Activated CD4-positive, alpha-beta memory T cell treated with anti-CD3 and anti-CD28 coated beads for 36 hours (primary cell): ENCODE measurements around the gene H1-8. TPM values are rescaled to one million over a fixed set of nuclear protein-coding genes. Genes with fewer than 3 reads are reported as not detected.
A peak's percentile ranks its signal among the peaks of the same experiment; 100 is the strongest.

Experiments used
- CTCF ChIA-PET: fragments of 350-600 bp; sonication (Branson Sonifier 250); formaldehyde crosslinking; loops from one replicate; lab custom pipeline; 2021; ENCODE audit warnings: antibody characterized with exemption, inconsistent platforms; lab: Charles Lee
- POLR2A ChIA-PET: fragments of 350-600 bp; sonication (Branson Sonifier 250); formaldehyde crosslinking; loops from one replicate; lab custom pipeline; 2021; ENCODE audit warnings: antibody characterized with exemption; lab: Charles Lee
- DNase-seq: peaks from one replicate; pipeline ENCODE4 v3.0.0-alpha.2; 2020
- H3K27ac Mint-ChIP-seq: one replicate; pipeline ENCODE4 v1.8.0; 2021; ENCODE audit warnings: mixed read lengths
- H3K27me3 Mint-ChIP-seq: one replicate; pipeline ENCODE4 v1.8.0; 2021; ENCODE audit warnings: mixed read lengths
- H3K36me3 Mint-ChIP-seq: one replicate; pipeline ENCODE4 v1.8.0; 2021; ENCODE audit warnings: mixed read lengths
- H3K4me1 Mint-ChIP-seq: one replicate; pipeline ENCODE4 v1.8.0; 2021; ENCODE audit warnings: low read depth, mixed read lengths
- H3K4me3 Mint-ChIP-seq: one replicate; pipeline ENCODE4 v1.8.0; 2021; ENCODE audit warnings: mild to moderate bottlenecking, mixed read lengths
- H3K9me3 Mint-ChIP-seq: one replicate; pipeline ENCODE4 v1.8.0; 2021; ENCODE audit warnings: mixed read lengths
- intact Hi-C: fragments of 100-400 bp; cut with micrococcal nuclease; formaldehyde crosslinking; loops from one replicate; pipeline ENCODE4 v1.15.1; 2023
- total RNA-seq, 2 experiments: library from RNA; stranded (reverse); gene quantifications; one replicate each; pipeline ENCODE4 v1.2.3, GENCODE V29; 2021

H1-8 gene
- total RNA-seq, 2 experiments from 2014 or later = not detected

GRCh38 chr3:129572603-129573002, 29.6 kb downstream of the H1-8 start:
- no peaks in the 10 kb centered on the region for H3K36me3 Mint-ChIP-seq
- CTCF ChIA-PET = no interaction called here
- intact Hi-C loops = no loop called here
- peaks cover 18% of the 10 kb centered on the region for H3K4me1 Mint-ChIP-seq
- H3K27me3 Mint-ChIP-seq = no peaks in the 10 kb centered on the region
- no peak overlapping the region for H3K27ac Mint-ChIP-seq
- POLR2A ChIA-PET = no interaction called here
- no peak for DNase-seq
- no peak overlapping the region for H3K4me3 Mint-ChIP-seq
- H3K9me3 Mint-ChIP-seq = no peaks in the 10 kb centered on the region

- Mint-ChIP-seq H3K9me3 (no peaks in the 10 kb centered on the region), H3K4me1 (peaks cover 23% of the 10 kb centered on the region), H3K36me3 (no peaks in the 10 kb centered on the region), H3K4me3 (no peak overlapping the region), H3K27ac (no peak overlapping the region), H3K27me3 (no peaks in the 10 kb centered on the region)
- intact Hi-C loops = no loop called here
- no peak for DNase-seq
- POLR2A ChIA-PET = no interaction called here
- CTCF ChIA-PET = no interaction called here
Measured at GRCh38 chr3:129573493-129573892, 30.5 kb downstream of the H1-8 start.

DNA sequence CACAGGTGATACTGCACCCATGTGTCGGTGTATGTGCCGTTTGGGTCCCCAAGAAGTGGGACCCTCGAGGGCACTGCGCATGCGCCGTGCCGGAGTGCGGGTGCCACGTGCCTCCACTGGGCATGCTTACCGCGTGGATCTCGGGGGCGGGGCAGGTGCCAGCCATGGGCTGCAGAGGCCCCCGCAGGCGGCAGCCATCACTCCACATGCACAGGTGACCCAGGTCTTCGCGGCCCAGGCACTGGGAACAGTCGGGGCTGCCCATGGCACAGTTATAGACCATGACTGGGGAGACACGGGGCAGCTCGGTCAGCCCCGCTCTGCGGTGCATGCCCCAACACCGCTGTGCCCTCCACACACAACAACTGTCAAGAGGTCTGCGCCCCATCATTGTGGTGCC, 31.2 kb downstream of the H1-8 start:
- DNase-seq = no peak
- no peaks in the 10 kb centered on the region for H3K27me3 Mint-ChIP-seq
- no peaks in the 10 kb centered on the region for H3K36me3 Mint-ChIP-seq
- CTCF ChIA-PET = no interaction called here
- no peak overlapping the region for H3K4me3 Mint-ChIP-seq
- no peaks in the 10 kb centered on the region for H3K9me3 Mint-ChIP-seq
- POLR2A ChIA-PET = no interaction called here
- intact Hi-C loops = no loop called here
- no peak overlapping the region for H3K27ac Mint-ChIP-seq
- H3K4me1 Mint-ChIP-seq = peaks cover 23% of the 10 kb centered on the region

GRCh38 chr3:129575233-129575996, 32.4 kb downstream of the H1-8 start:
- Mint-ChIP-seq H3K27ac (no peak overlapping the region), H3K4me3 (no peak overlapping the region), H3K4me1 (peaks cover 23% of the 10 kb centered on the region), H3K27me3 (no peaks in the 10 kb centered on the region), H3K36me3 (no peaks in the 10 kb centered on the region), H3K9me3 (no peaks in the 10 kb centered on the region)
- CTCF ChIA-PET = no interaction called here
- POLR2A ChIA-PET = no interaction called here
- DNase-seq = no peak
- intact Hi-C loops = no loop called here

GRCh38 chr3:129575997-129576384, 33.0 kb downstream of the H1-8 start:
- Mint-ChIP-seq H3K36me3 (no peaks in the 10 kb centered on the region), H3K27me3 (no peaks in the 10 kb centered on the region), H3K9me3 (no peaks in the 10 kb centered on the region), H3K4me3 (no peak overlapping the region), H3K4me1 (peaks cover 23% of the 10 kb centered on the region), H3K27ac (no peak overlapping the region)
- ChIA-PET CTCF (no interaction called here), POLR2A (no interaction called here)
- intact Hi-C loops = loop anchor here (2.0 kb wide), 1 partner anchor 19 kb away; no protein-coding TSS in a partner anchor
- DNase-seq = no peak

GRCh38 chr3:129576514-129577352, 33.8 kb downstream of the H1-8 start:
- Mint-ChIP-seq H3K4me1 (peaks cover 23% of the 10 kb centered on the region), H3K4me3 (peak overlapping the region; percentile 3), H3K27me3 (no peaks in the 10 kb centered on the region), H3K27ac (peak overlapping the region; percentile 74), H3K9me3 (no peaks in the 10 kb centered on the region), H3K36me3 (no peaks in the 10 kb centered on the region)
- ChIA-PET CTCF (interaction anchor here (1.0 to 1.4 kb wide), 2 partner anchors 73 to 86 kb away, joined by 3 to 5 read pairs; no protein-coding TSS in a partner anchor), POLR2A (interaction anchor here (1.0 kb wide), 1 partner anchor 51 kb away, joined by 3 read pairs; no protein-coding TSS in a partner anchor)
- peak; percentile 72 for DNase-seq
- intact Hi-C loops = loop anchor here (2.0 kb wide), 1 partner anchor 18 kb away; no protein-coding TSS in a partner anchor

- H3K36me3 Mint-ChIP-seq = no peaks in the 10 kb centered on the region
- H3K9me3 Mint-ChIP-seq = no peaks in the 10 kb centered on the region
- no peak overlapping the region for H3K4me3 Mint-ChIP-seq
- no peaks in the 10 kb centered on the region for H3K27me3 Mint-ChIP-seq
- ChIA-PET POLR2A (interaction anchor here (1.0 kb wide), 1 partner anchor 50 kb away, joined by 3 read pairs; no protein-coding TSS in a partner anchor), CTCF (interaction anchor here (1.0 to 1.4 kb wide), 2 partner anchors 72 to 87 kb away, joined by 3 to 5 read pairs; no protein-coding TSS in a partner anchor)
- peak overlapping the region; percentile 52 for H3K27ac Mint-ChIP-seq
- intact Hi-C loops = loop anchor here (2.0 kb wide), 1 partner anchor 17 kb away; no protein-coding TSS in a partner anchor
- DNase-seq = no peak
- H3K4me1 Mint-ChIP-seq = peaks cover 23% of the 10 kb centered on the region
Measured at GRCh38 chr3:129577366-129577765, 34.4 kb downstream of the H1-8 start.

- H3K36me3 Mint-ChIP-seq = no peaks in the 10 kb centered on the region
- H3K4me1 Mint-ChIP-seq = peaks cover 23% of the 10 kb centered on the region
- H3K9me3 Mint-ChIP-seq = no peaks in the 10 kb centered on the region
- no peak overlapping the region for H3K4me3 Mint-ChIP-seq
- DNase-seq = peak; percentile 18
- peak overlapping the region; percentile 52 for H3K27ac Mint-ChIP-seq
- intact Hi-C loops = loop anchor here (2.0 kb wide), 1 partner anchor 17 kb away; no protein-coding TSS in a partner anchor
- no peaks in the 10 kb centered on the region for H3K27me3 Mint-ChIP-seq
- POLR2A ChIA-PET = interaction anchor here (1.0 to 1.4 kb wide), 2 partner anchors 15 to 49 kb away, joined by 3 to 5 read pairs; no protein-coding TSS in a partner anchor
- CTCF ChIA-PET = interaction anchor here (1.4 kb wide), 1 partner anchor 88 kb away, joined by 5 read pairs; no protein-coding TSS in a partner anchor
Measured at GRCh38 chr3:129577925-129578786, 35.2 kb downstream of the H1-8 start.

GRCh38 chr3:129579991-129580390, 37.0 kb downstream of the H1-8 start:
- no peaks in the 10 kb centered on the region for H3K27me3 Mint-ChIP-seq
- POLR2A ChIA-PET = interaction anchor here (1.4 kb wide), 1 partner anchor 13 kb away, joined by 5 read pairs; no protein-coding TSS in a partner anchor
- H3K9me3 Mint-ChIP-seq = no peaks in the 10 kb centered on the region
- intact Hi-C loops = no loop called here
- peaks cover 23% of the 10 kb centered on the region for H3K4me1 Mint-ChIP-seq
- H3K27ac Mint-ChIP-seq = no peak overlapping the region
- H3K4me3 Mint-ChIP-seq = no peak overlapping the region
- H3K36me3 Mint-ChIP-seq = no peaks in the 10 kb centered on the region
- DNase-seq = no peak
- CTCF ChIA-PET = no interaction called here

DNA sequence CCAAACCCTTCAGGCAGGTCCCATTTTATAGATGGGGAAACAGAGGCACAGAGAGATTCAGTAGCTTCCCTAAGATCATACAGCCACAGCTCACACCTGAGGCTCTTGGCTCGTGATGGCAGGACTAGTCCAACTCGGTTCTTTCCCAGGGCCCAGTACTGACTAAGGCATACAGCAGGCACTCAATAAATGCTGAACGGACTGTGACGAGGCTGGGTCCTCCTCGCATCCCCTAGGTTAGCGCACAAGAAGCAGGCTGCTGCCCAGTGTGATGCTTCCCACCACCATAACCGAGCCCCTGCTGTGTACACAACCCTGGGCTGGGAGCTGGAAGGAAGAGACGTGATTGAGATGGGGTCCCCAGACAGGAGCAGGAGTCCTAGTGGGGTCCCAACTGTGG, 38.6 kb downstream of the H1-8 start:
- CTCF ChIA-PET = no interaction called here
- no peak overlapping the region for H3K27ac Mint-ChIP-seq

DNA sequence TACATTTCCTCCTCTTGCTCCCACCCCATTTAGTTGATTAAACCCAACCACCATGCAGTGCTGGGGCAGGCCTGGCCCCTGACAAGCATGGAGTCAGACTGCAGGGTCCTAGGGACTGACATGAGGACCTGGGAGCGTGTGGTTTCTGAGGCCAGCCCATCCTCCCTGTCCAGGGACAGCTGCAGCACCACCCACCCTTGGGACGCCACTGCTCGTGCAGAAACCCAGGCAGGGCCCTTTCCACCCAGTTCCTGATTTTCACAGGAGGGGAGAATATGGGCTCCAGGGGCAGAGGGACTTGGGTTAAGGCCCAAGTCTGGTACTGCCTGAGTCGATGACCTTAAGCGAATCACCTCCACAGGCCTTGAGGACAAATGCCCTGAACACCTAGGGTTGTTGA, 39.8 kb downstream of the H1-8 start:
- ChIA-PET POLR2A (no interaction called here), CTCF (no interaction called here)
- no peak overlapping the region for H3K27ac Mint-ChIP-seq
- H3K36me3 Mint-ChIP-seq = no peaks in the 10 kb centered on the region
- peaks cover 4% of the 10 kb centered on the region for H3K4me1 Mint-ChIP-seq
- no peak overlapping the region for H3K4me3 Mint-ChIP-seq
- H3K9me3 Mint-ChIP-seq = no peaks in the 10 kb centered on the region
- no peaks in the 10 kb centered on the region for H3K27me3 Mint-ChIP-seq
- intact Hi-C loops = no loop called here
- no peak for DNase-seq

More for the DNA sequence above, 38.6 kb downstream of the H1-8 start:
- Mint-ChIP-seq H3K4me1 (peaks cover 10% of the 10 kb centered on the region), H3K4me3 (no peak overlapping the region), H3K9me3 (no peaks in the 10 kb centered on the region), H3K36me3 (no peaks in the 10 kb centered on the region), H3K27me3 (no peaks in the 10 kb centered on the region)
- POLR2A ChIA-PET = no interaction called here
- intact Hi-C loops = no loop called here
- DNase-seq = no peak
